ENCODE data around the gene POU2AF3.
"Not testable (repeated sequence)": the region's sequence is repeated elsewhere in the genome, so short reads cannot be mapped to it uniquely, and the experiment has no call there.

Gene POU2AF3, protein sequence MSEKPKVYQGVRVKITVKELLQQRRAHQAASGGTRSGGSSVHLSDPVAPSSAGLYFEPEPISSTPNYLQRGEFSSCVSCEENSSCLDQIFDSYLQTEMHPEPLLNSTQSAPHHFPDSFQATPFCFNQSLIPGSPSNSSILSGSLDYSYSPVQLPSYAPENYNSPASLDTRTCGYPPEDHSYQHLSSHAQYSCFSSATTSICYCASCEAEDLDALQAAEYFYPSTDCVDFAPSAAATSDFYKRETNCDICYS

DNA sequence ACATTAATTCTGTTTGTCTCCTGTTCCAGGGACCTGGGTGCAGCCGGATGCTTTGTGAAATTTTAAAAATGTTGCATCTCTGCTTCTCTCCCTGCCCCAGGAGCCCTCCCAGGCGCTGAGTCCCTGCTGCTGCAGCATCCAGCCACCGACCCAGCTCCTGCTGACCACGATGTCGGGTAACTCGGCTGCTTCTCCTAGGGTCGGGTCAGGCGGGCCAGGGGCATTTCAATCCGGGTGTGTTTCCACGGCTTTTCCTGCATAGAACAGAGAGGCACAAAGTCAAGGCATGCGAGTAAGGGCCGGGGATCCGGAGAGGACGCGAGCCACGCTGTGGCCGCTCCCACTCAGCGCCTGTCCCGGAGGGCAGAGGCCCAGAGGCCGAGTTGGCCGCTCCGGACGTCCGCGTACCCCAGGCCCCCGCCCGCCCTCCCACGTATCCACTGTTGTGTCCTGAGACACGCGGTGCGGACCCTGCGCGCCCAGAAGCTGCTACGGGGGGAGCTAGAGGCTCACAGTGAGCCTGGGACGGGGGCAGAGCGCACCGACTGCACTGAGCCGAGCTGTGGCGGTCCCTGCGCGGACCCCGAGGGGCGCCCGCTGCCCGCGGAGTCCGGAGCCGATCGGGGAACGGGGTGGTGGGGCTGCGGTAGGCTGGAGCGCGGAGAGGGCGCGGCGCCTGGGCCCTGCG lies at the start of gene POU2AF3:
Gene POU2AF3 (plus strand): TSS at position 134 of the 688 bp plus-strand sequence. CDS start 36 bp downstream, at position 170.
- peaks cover 41% of the 10 kb centered on the region for H3K27me3 Mint-ChIP-seq
- H3K4me1 Mint-ChIP-seq (ENCODE audit: low read depth) = no peaks in the 10 kb centered on the region
- peak within 1 kb of the TSS; percentile 49 for H3K4me3 Mint-ChIP-seq
- no peak within 1 kb of the TSS for H3K27ac Mint-ChIP-seq
- no peaks in the 10 kb centered on the region for H3K36me3 Mint-ChIP-seq (ENCODE audit: low read depth)
- no peaks in the 10 kb centered on the region for H3K9me3 Mint-ChIP-seq

DNA sequence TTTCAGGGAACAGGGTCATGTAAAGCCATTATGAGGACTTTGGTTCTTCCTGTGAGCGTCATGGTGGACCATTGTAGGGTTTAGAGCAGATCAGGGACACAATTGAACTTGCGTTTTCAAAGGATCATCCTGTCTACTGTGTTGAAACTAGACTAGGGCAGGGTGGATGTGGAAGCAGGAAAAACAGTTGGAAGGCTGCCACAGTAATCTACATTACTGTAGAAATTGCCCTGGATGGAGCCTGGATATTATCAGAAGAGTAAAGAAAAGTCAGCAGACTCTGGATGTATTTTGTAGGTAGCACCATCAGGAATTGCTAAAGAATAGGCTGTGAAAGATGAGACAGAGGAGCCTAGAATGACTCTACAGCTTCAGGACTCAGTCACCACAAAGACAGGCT lies 47.4 kb upstream of the POU2AF3 start:
- Mint-ChIP-seq H3K4me3 (no peak overlapping the region), H3K27me3 (peaks cover 27% of the 10 kb centered on the region), H3K4me1 (ENCODE audit: low read depth) (no peaks in the 10 kb centered on the region), H3K9me3 (no peaks in the 10 kb centered on the region), H3K36me3 (ENCODE audit: low read depth) (no peaks in the 10 kb centered on the region), H3K27ac (no peak overlapping the region)

DNA sequence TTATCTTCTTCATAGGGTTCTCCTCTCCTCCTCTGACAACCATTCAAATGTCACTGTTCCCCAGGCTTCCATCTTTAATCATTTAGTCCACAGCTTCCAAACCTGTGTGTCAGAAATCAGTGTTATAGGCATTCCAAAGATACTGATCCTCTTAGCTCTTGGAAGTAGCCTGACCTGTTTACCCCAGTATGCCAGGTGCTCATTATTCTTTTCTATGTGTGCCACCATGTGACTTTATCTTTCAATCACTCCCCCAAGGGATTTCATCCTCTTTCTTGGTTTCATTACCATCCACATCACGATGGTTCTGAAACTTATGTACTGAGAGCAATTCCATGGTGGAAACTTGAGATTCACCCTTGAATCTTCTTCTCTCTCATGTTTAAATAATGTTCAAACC lies 45.2 kb upstream of the POU2AF3 start:
- Mint-ChIP-seq H3K9me3 (no peaks in the 10 kb centered on the region), H3K27ac (no peak overlapping the region), H3K27me3 (peaks cover 19% of the 10 kb centered on the region), H3K4me1 (ENCODE audit: low read depth) (no peaks in the 10 kb centered on the region), H3K36me3 (ENCODE audit: low read depth) (no peaks in the 10 kb centered on the region), H3K4me3 (no peak overlapping the region)

DNA sequence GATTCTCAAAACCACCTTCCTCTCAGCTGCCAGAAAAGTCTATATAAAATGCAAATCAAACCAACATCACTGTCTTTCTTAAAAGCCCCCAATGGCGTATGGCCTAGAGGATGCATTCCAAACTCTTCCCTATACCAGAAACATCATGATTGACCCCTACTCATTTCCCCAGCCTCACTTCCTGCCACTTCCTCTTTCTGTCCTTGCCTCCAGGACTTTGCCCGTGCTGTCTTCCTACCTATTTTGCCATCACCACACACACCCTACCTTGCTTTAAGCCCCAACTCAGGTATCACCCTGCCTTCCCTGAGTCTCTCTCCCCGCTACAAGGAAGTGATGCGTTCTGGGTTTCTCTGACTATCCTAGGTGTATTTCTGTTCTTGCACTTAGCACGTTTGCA lies 44.7 kb upstream of the POU2AF3 start:
- no peak overlapping the region for H3K27ac Mint-ChIP-seq
- H3K4me1 Mint-ChIP-seq (ENCODE audit: low read depth) = no peaks in the 10 kb centered on the region
- H3K36me3 Mint-ChIP-seq (ENCODE audit: low read depth) = no peaks in the 10 kb centered on the region
- no peak overlapping the region for H3K4me3 Mint-ChIP-seq
- H3K9me3 Mint-ChIP-seq = no peaks in the 10 kb centered on the region
- H3K27me3 Mint-ChIP-seq = peaks cover 16% of the 10 kb centered on the region

DNA sequence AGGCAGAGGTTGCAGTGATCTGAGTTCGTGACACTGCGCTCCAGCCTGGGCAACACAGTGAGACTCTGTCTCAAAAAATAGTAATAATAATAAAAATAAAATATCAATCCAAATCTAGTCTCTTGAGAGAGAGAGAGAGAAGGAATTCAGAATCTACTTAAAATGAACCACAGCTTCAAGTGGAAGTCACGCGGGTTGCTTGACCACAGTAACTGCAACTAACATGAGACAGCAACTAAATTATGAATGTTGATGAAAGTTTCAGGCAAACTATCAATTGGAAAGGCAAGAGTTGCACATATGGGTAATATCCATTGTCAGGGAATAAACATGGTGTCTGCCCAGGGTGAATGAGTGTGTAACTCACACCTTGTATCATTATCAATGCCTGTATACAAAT lies 40.3 kb upstream of the POU2AF3 start:
- H3K27ac Mint-ChIP-seq = no peak overlapping the region
- no peak overlapping the region for H3K4me3 Mint-ChIP-seq
- peaks cover 28% of the 10 kb centered on the region for H3K27me3 Mint-ChIP-seq
- no peaks in the 10 kb centered on the region for H3K36me3 Mint-ChIP-seq (ENCODE audit: low read depth)
- H3K9me3 Mint-ChIP-seq = no peaks in the 10 kb centered on the region
- no peaks in the 10 kb centered on the region for H3K4me1 Mint-ChIP-seq (ENCODE audit: low read depth)

DNA sequence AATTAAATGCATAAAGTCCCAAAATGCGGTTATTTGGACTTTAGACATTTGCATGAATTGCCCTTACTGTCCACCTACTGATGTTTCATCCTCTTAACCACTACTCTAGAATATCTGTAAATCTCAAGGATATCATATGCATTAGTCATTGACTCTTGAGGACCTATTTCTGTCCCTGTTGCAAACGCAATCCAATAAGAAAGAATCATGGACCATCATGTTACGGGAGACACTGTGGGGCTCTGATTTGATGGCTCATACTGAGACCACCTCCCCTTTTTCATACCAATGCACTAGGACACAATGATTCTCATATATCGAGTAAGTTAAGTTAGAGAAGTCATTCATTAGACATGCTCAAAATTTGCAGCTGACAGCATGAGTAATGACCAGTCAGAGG lies 38.5 kb upstream of the POU2AF3 start:
- no peaks in the 10 kb centered on the region for H3K9me3 Mint-ChIP-seq
- H3K36me3 Mint-ChIP-seq (ENCODE audit: low read depth) = no peaks in the 10 kb centered on the region
- no peak overlapping the region for H3K4me3 Mint-ChIP-seq
- no peaks in the 10 kb centered on the region for H3K4me1 Mint-ChIP-seq (ENCODE audit: low read depth)
- H3K27me3 Mint-ChIP-seq = peaks cover 32% of the 10 kb centered on the region
- no peak overlapping the region for H3K27ac Mint-ChIP-seq

DNA sequence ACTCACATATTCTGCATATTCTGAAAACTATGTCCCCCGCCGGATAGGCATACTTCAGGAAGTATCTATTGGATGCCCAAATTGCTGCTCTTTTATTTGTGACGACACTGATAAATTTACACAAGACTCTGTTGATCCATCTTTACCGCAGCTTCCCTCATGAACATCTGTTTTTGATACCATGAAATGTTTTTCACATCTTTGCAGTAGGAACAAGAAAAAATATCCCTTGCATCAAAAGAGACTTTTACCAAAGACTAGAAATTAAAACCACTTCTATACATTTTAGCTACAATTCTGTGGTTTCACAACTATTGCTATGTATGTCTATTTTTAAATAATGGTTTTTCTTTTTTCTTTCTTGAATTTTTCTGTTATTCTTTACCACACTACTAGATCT lies 37.5 kb upstream of the POU2AF3 start:
- peaks cover 36% of the 10 kb centered on the region for H3K27me3 Mint-ChIP-seq
- H3K4me1 Mint-ChIP-seq (ENCODE audit: low read depth) = no peaks in the 10 kb centered on the region
- no peak overlapping the region for H3K27ac Mint-ChIP-seq
- no peaks in the 10 kb centered on the region for H3K9me3 Mint-ChIP-seq
- H3K4me3 Mint-ChIP-seq = no peak overlapping the region
- no peaks in the 10 kb centered on the region for H3K36me3 Mint-ChIP-seq (ENCODE audit: low read depth)

DNA sequence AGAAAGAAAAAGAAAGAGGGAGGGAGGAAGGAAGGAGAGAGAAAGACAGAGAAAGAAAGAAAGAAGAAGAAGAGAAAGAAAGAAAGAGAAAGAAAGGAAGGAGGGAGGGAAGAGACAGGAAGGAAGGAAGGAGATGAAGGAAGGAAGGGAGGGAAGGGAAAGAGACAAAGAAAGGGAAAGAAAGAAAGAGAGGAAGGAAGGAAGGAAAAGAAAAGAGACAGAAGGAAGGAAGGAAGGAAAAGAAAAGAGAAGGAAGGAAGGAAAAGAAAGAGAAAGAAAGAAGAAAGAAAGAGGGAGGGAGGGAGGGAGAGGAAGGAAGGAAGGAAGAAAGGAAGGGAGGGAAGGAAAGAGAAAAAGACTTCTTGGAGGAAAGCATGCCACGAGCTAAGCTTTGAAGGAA lies 33.7 kb upstream of the POU2AF3 start:
- Mint-ChIP-seq H3K27ac (no peak overlapping the region), H3K27me3 (peaks cover 32% of the 10 kb centered on the region), H3K4me1 (ENCODE audit: low read depth) (no peaks in the 10 kb centered on the region), H3K9me3 (no peaks in the 10 kb centered on the region), H3K4me3 (no peak overlapping the region), H3K36me3 (ENCODE audit: low read depth) (no peaks in the 10 kb centered on the region)

DNA sequence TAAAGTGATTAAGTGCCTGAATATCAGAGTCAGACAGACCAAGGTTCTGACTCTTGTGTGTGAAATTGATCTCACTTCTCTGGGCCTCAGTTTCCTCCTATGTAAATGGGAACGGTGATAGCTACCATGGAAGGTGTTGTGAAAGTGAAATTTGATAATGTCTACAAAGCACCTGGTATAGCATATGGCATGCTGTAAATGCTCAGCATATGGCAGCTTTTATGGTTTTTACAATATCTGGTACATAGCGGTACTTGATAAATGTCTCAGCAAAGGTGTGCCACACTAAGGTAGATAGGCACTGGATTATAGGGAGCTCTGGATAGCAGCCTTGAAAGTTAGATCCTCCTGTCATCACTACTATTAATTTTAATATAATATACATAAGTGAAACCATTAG lies 32.9 kb upstream of the POU2AF3 start:
- Mint-ChIP-seq H3K9me3 (no peaks in the 10 kb centered on the region), H3K4me1 (ENCODE audit: low read depth) (no peaks in the 10 kb centered on the region), H3K4me3 (no peak overlapping the region), H3K27ac (no peak overlapping the region), H3K36me3 (ENCODE audit: low read depth) (no peaks in the 10 kb centered on the region), H3K27me3 (peaks cover 30% of the 10 kb centered on the region)

DNA sequence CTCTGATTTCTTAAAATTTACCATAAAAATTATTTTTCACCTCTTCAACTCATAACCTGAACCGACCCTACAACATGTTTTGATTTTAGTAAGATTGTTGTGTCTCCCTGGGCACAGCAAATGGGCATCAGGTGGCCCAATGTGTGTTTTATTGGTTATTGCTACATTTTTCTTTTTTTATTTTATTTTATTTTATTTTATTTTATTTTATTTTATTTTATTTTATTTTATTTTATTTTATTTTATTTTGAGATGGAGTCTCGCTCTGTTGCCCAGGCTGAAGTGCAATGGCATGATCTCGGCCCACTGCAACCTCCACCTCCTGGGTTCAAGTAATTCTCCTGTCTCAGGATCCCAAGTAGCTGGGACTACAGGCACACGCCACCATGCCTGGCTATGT lies 30.0 kb upstream of the POU2AF3 start:
- not testable (repeated sequence) for H3K9me3 Mint-ChIP-seq; H3K4me3 Mint-ChIP-seq; H3K27me3 Mint-ChIP-seq; H3K27ac Mint-ChIP-seq; H3K36me3 Mint-ChIP-seq (ENCODE audit: low read depth); H3K4me1 Mint-ChIP-seq (ENCODE audit: low read depth)

DNA sequence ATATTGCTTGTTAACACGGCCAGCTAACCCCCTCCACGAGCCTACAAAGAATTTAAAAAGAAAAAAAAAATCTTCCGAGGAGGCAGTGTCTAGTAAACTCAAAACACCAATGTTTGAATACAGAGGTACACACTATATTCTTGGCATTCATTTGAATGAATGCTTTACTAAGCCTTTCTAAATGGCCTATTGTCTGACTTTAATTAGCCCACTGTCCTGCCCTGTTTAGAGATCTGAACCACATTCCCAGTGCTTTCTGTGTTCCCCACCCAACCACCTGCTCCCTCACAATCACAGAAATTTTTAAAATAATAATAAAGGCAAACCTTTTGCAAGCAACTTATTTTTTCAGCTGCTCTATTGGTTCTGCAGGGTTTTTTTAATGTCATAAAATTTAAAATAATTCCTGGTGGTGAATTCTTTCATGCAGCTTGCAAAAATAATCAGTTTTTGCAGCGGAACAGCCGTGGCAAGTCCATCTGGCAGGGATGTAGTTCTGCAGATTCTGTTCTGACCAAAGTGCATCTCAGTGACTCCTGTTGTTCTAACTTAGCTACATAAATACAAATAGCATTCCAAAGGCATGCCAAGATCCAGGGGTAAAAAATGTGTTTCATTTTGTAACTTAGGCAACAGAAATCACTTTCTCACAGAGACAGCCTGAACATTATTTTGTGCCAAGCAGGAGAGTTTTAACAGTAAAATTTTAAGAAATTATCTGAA lies 29.0 kb upstream of the POU2AF3 start:
- Mint-ChIP-seq H3K4me1 (ENCODE audit: low read depth) (no peaks in the 10 kb centered on the region), H3K36me3 (ENCODE audit: low read depth) (no peaks in the 10 kb centered on the region), H3K4me3 (no peak overlapping the region), H3K27ac (no peak overlapping the region), H3K9me3 (no peaks in the 10 kb centered on the region), H3K27me3 (peaks cover 4% of the 10 kb centered on the region)

DNA sequence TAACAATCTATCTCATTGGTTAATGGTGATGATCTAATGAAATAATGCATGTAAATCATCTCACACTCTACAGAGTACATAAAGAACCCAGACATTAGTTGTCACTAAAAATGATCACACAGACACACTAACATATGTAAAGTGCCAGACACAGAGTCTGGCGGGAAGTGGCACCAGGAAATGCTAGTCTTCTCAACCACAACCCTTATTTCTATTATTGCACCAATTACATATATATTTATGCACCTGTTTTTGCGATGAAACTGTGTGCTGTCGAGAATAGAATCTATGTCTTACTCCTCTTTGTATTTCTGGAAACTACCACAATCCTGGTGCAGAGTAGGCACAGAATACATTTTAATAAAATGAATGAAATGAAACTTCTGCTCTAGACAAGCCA lies 25.9 kb upstream of the POU2AF3 start:
- Mint-ChIP-seq H3K4me1 (ENCODE audit: low read depth) (no peaks in the 10 kb centered on the region), H3K27me3 (peaks cover 12% of the 10 kb centered on the region), H3K9me3 (no peaks in the 10 kb centered on the region), H3K4me3 (no peak overlapping the region), H3K27ac (no peak overlapping the region), H3K36me3 (ENCODE audit: low read depth) (no peaks in the 10 kb centered on the region)

DNA sequence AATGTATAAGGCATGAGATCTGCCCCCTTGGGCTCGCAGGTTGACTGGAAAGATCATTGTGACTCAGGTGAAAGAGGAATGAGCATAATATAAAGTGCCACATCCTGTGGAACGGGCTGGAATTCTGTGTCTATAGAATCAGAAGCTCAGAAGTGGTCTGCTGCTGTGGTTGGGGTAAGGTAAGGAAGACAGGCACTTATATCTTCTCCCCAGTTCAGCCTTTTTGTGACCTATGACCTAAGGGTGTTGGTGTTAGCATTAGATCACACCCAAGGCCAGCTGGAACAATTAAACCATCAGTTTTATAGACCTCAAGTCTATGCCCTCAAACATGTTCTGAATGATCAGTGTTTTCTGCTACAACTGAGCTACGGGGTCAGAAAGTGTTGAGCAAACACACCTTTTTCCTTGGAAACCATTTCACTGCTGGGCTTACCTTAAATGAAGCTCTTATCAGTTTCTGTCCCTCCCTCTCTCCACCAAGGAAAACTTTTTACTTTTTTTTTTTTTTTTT lies 15.7 kb upstream of the POU2AF3 start:
- Mint-ChIP-seq H3K4me1 (ENCODE audit: low read depth) (peaks cover 4% of the 10 kb centered on the region), H3K36me3 (ENCODE audit: low read depth) (no peaks in the 10 kb centered on the region), H3K4me3 (no peak overlapping the region), H3K27ac (no peak overlapping the region), H3K9me3 (no peaks in the 10 kb centered on the region), H3K27me3 (no peaks in the 10 kb centered on the region)

DNA sequence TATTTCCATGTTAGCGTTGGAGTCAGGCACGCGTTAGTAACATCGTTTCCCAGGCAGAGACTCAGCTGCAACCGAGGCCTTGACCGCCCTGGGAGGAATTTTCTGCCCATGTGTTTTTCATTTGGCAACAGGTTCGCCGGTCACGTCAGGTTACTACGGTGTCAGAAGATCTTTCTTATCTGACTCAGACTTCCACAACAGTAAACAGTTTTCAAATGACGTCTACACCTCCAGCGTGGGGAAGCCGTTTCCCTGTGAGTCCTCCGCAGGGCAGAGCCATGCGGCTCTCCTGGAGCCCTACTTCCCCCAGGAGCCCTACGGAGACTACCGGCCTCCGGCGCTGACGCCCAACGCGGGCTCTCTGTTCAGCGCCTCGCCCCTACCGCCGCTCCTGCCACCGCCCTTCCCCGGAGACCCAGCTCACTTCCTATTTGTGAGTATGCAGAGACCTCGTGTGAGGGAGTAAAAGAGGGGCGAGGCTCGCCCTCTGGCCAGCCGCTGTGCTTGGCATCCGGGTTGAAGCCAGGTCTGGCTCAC lies 14.3 kb upstream of the POU2AF3 start:
- no peaks in the 10 kb centered on the region for H3K9me3 Mint-ChIP-seq
- peaks cover 4% of the 10 kb centered on the region for H3K4me1 Mint-ChIP-seq (ENCODE audit: low read depth)
- H3K27me3 Mint-ChIP-seq = no peaks in the 10 kb centered on the region
- no peaks in the 10 kb centered on the region for H3K36me3 Mint-ChIP-seq (ENCODE audit: low read depth)
- no peak overlapping the region for H3K27ac Mint-ChIP-seq
- H3K4me3 Mint-ChIP-seq = no peak overlapping the region

Measured in stimulated activated naive CD8-positive, alpha-beta T cell treated with anti-CD3 and anti-CD28 coated beads, Interleukin-15, Interleukin-2, amounts not matched to agents 100 ng/mL and 50 ng/mL, for 24 hours (primary cell).